K562 (cell line): ENCODE measurements around the gene SETD4. TPM values are rescaled to one million over a fixed set of nuclear protein-coding genes. Genes with fewer than 3 reads are reported as not detected.
A peak's percentile ranks its signal among the peaks of the same experiment; 100 is the strongest.

Source experiments
- ATF2 ChIP-seq: sonication (generic); formaldehyde crosslinking; IDR thresholded peaks from 2 replicates; pipeline ENCODE4 v1.8.1; 2022; ENCODE audit warnings: missing genetic modification reagents
- ATF6 ChIP-seq: sonication (generic); formaldehyde crosslinking; IDR thresholded peaks from 2 replicates; pipeline ENCODE4 v1.4.0; 2020; ENCODE audit warnings: mild to moderate bottlenecking, missing genetic modification reagents
- CEBPG ChIP-seq, 3 experiments: fragments of 200-800 bp in 1 of 3; sonication (Bioruptor generic) in 1 of 3; sonication (generic) in 1 of 3; formaldehyde crosslinking in 1 of 3; IDR thresholded peaks in 2 of 3; conservative IDR thresholded peaks in 1 of 3; 2 replicates each; pipeline versions ENCODE4 v1.6.1 to v1.8.0; 2016 to 2022; ENCODE audit warnings: missing compliant biosample characterization in 2 of 3, missing genetic modification characterization in 2 of 3, mild to moderate bottlenecking in 1 of 3, missing genetic modification reagents in 1 of 3
- CTBP1 ChIP-seq: fragments of 450-650 bp; IDR thresholded peaks from 2 replicates; pipeline ENCODE4 v1.6.1; 2016; ENCODE audit warnings: borderline replicate concordance
- HDAC1 ChIP-seq, 2 experiments: fragments of 450-650 bp; IDR thresholded peaks; 2 replicates each; pipeline ENCODE4 v1.6.1; 2016 to 2017; ENCODE audit warnings: inconsistent platforms in 1 of 2, mild to moderate bottlenecking in 1 of 2, moderate library complexity in 1 of 2
- HMG20A ChIP-seq: fragments of 450-650 bp; formaldehyde crosslinking; conservative IDR thresholded peaks from 2 replicates; pipeline ENCODE4 v1.4.0; 2020; ENCODE audit warnings: mild to moderate bottlenecking, mixed read lengths
- HNRNPH1 ChIP-seq: fragments of 200-400 bp; formaldehyde crosslinking; optimal IDR thresholded peaks from 2 replicates; pipeline ENCODE3; 2017; ENCODE audit warnings: low read depth, mild to moderate bottlenecking, low read length, moderate library complexity
- JUN ChIP-seq, 2 experiments: sonication (generic) in 1 of 2; formaldehyde crosslinking in 1 of 2; IDR thresholded peaks; 2 replicates each; pipeline versions ENCODE4 v1.6.1 to v1.8.0; 2012 to 2022; ENCODE audit warnings: borderline replicate concordance in 2 of 2, mild to moderate bottlenecking in 2 of 2, improper control_type of control experiment in 1 of 2, low read depth in 1 of 2, low read length in 1 of 2, missing genetic modification reagents in 1 of 2
- NR4A1 ChIP-seq, 2 experiments: fragments of 250-450 bp in 1 of 2; fragments of 450-650 bp in 1 of 2; sonication (Bioruptor Pico) in 1 of 2; IDR thresholded peaks; 2 replicates each; pipeline versions ENCODE4 v1.4.0 to v1.6.1; 2016 to 2020; ENCODE audit warnings: mild to moderate bottlenecking in 2 of 2, missing compliant biosample characterization in 1 of 2, missing genetic modification characterization in 1 of 2, moderate library complexity in 1 of 2
- PHF20 ChIP-seq: fragments of 450-650 bp; IDR thresholded peaks from 2 replicates; pipeline ENCODE4 v1.6.1; 2018; ENCODE audit not compliant: partially characterized antibody
- PML ChIP-seq: IDR thresholded peaks from 2 replicates; pipeline ENCODE4 v1.6.1; 2012; ENCODE audit warnings: low read length, inconsistent platforms
- POLR2H ChIP-seq: IDR thresholded peaks from 2 replicates; pipeline ENCODE4 v1.6.1; 2016; ENCODE audit warnings: missing genetic modification characterization, low read depth, mild to moderate bottlenecking, control low read depth, missing compliant biosample characterization, moderate library complexity
- PTTG1 ChIP-seq: fragments of 450-650 bp; IDR thresholded peaks from 2 replicates; pipeline ENCODE4 v1.6.1; 2016; ENCODE audit warnings: low read depth, mild to moderate bottlenecking, missing genetic modification characterization, missing compliant biosample characterization
- RFX5 ChIP-seq: IDR thresholded peaks from 2 replicates; pipeline ENCODE4 v1.6.1; 2011; ENCODE audit warnings: low read depth, mild to moderate bottlenecking, improper control_type of control experiment, low read length
- SIN3A ChIP-seq, 2 experiments: fragments of 150-350 bp in 1 of 2; IDR thresholded peaks; 2 replicates each; pipeline ENCODE4 v1.6.1; 2011 to 2016; ENCODE audit warnings: borderline replicate concordance in 2 of 2, low read depth in 2 of 2, low read length in 2 of 2, mild to moderate bottlenecking in 2 of 2, moderate library complexity in 2 of 2; ENCODE audit not compliant: control insufficient read depth in 1 of 2
- THAP12 ChIP-seq: fragments of 250-450 bp; sonication (Bioruptor Pico); IDR thresholded peaks from 2 replicates; pipeline ENCODE4 v1.9.0; 2021; ENCODE audit warnings: mild to moderate bottlenecking, inconsistent platforms
- ZNF324 ChIP-seq: fragments of 250-450 bp; sonication (Bioruptor Pico); IDR thresholded peaks from 2 replicates; pipeline ENCODE4 v1.4.0; 2020; ENCODE audit warnings: mild to moderate bottlenecking
- polyA plus RNA-seq, 8 experiments: library from polyadenylated mRNA; depleted of rRNA in 4 of 8; stranded (reverse) in 5 of 8; unstranded in 3 of 8; fragments of >200 nt; fragmentation: Nextera tagmentation in 2 of 8; fragmentation: Illumina TruSeq in 1 of 8; extraction: Ambion mirVana in 2 of 8; extraction: Trizol in 1 of 8; gene quantifications; 2 replicates each; pipeline versions ENCODE4 v1.2.1 to v1.2.3, GENCODE V29; 2011 to 2014; ENCODE audit warnings: inconsistent platforms in 1 of 8, missing spikeins in 1 of 8
- total RNA-seq, 7 experiments: library from RNA; depleted of rRNA in 6 of 7; stranded (reverse); fragments of >200 nt in 6 of 7; fragmentation: Illumina TruSeq in 2 of 7; extraction: Trizol in 2 of 7; gene quantifications; 2 replicates each; pipeline versions ENCODE4 v1.2.1 to v1.2.3, GENCODE V29; 2011 to 2021; ENCODE audit warnings: low replicate concordance in 1 of 7
- TF ChIP-seq, protein P1 (sequence below): sonication (generic); formaldehyde crosslinking; IDR thresholded peaks from 2 replicates; pipeline ENCODE4 v1.8.1; 2023; ENCODE audit warnings: mild to moderate bottlenecking, missing genetic modification reagents

Gene SETD4
- total and polyA plus RNA-seq, 9 of the 15 experiments (the other 6 are each of a cell fraction or from before 2014, with no cell fraction given), result 16.1 to 51.3 (median 25.7) TPM

GRCh38 chr21:36060159-36060921 lies at the start of gene SETD4 (continued):
- no peak for TF ChIP-seq NR4A1 (CRISPR knock-in tag; IDR thresholded peaks at IDR 0.05)
- TF ChIP-seq NR4A1 (tag; IDR thresholded peaks at IDR 0.05), result 0 out of 2 replicates have a peak, but pooled peaks have one; percentile 39
- TF ChIP-seq, protein P1, sequence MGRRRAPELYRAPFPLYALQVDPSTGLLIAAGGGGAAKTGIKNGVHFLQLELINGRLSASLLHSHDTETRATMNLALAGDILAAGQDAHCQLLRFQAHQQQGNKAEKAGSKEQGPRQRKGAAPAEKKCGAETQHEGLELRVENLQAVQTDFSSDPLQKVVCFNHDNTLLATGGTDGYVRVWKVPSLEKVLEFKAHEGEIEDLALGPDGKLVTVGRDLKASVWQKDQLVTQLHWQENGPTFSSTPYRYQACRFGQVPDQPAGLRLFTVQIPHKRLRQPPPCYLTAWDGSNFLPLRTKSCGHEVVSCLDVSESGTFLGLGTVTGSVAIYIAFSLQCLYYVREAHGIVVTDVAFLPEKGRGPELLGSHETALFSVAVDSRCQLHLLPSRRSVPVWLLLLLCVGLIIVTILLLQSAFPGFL (CRISPR knock-in tag), result peak; percentile 29; the same call in 1 of the 2 replicates
- no peak for TF ChIP-seq RFX5
- no peak for TF ChIP-seq JUN (IDR thresholded peaks at IDR 0.05; ENCODE audit: borderline replicate concordance, low read depth, low read length)
- TF ChIP-seq JUN (CRISPR knock-in tag; IDR thresholded peaks at IDR 0.05; ENCODE audit: borderline replicate concordance), result 0 out of 2 replicates have a peak, but pooled peaks have one; percentile 32
- no peak for TF ChIP-seq ATF6 (CRISPR knock-in tag)
- no peak for TF ChIP-seq HMG20A (CRISPR knock-in tag)
- peak; percentile 42; the same call in 1 of the 2 replicates for TF ChIP-seq PML
- TF ChIP-seq HNRNPH1, result no peak
- TF ChIP-seq CEBPG (CRISPR knock-in tag; IDR thresholded peaks at IDR 0.05), result peak; percentile 78; the same call in 1 of the 2 replicates
- peak; percentile 47 to 74; a peak in 2 of 4 replicates for TF ChIP-seq CEBPG (tag; conservative IDR thresholded peaks at IDR 0.05 in 1 of 2, IDR thresholded peaks at IDR 0.05 in 1 of 2)
- TF ChIP-seq ZNF324 (CRISPR knock-in tag), result no peak
- 0 out of 2 replicates have a peak, but pooled peaks have one; percentile 47 for TF ChIP-seq THAP12
- TF ChIP-seq CTBP1, result peak; percentile 66; the same call in 1 of the 2 replicates
- TF ChIP-seq ATF2 (CRISPR knock-in tag), result no peak; the same call in 1 of the 2 replicates
- TF ChIP-seq PTTG1 (tag), result no peak
- TF ChIP-seq POLR2H (tag), result peak; percentile 64
- TF ChIP-seq SIN3A (IDR thresholded peaks at IDR 0.05; ENCODE audit: borderline replicate concordance in 2 of 2, control insufficient read depth in 1 of 2, low read depth in 2 of 2, low read length in 2 of 2), result peak; percentile 92 to 96; a peak in 3 of 4 replicates
- peak in 1 of 2 experiments; percentile 98; a peak in 2 of 4 replicates for TF ChIP-seq HDAC1 (IDR thresholded peaks at IDR 0.05)
- peak; percentile 94 for TF ChIP-seq PHF20
